K562 (cell line): ENCODE measurements around the gene FTL. TPM values are rescaled to one million over a fixed set of nuclear protein-coding genes. Genes with fewer than 3 reads are reported as not detected.

Experiments
- ATF7 ChIP-seq: fragments of 450-650 bp; IDR thresholded peaks from 2 replicates; pipeline ENCODE4 v1.7.1; 2014; ENCODE audit warnings: mild to moderate bottlenecking, moderate library complexity
- CSDE1 ChIP-seq, 2 experiments: fragments of 450-650 bp; IDR thresholded peaks; 2 replicates each; pipeline ENCODE4 v1.6.1; 2016; ENCODE audit warnings: mild to moderate bottlenecking in 1 of 2
- GATAD2A ChIP-seq: fragments of 450-650 bp; IDR thresholded peaks from 2 replicates; pipeline ENCODE4 v1.6.1; 2017
- GTF2F1 ChIP-seq: IDR thresholded peaks from 2 replicates; pipeline ENCODE4 v1.6.1; 2011; ENCODE audit warnings: low read depth, low read length, improper control_type of control experiment
- HDAC1 ChIP-seq, 2 experiments: fragments of 450-650 bp; IDR thresholded peaks; 2 replicates each; pipeline ENCODE4 v1.6.1; 2016 to 2017; ENCODE audit warnings: inconsistent platforms in 1 of 2, mild to moderate bottlenecking in 1 of 2, moderate library complexity in 1 of 2
- KLF6 ChIP-seq: fragments of 250-450 bp; sonication (Bioruptor Pico); IDR thresholded peaks from 2 replicates; pipeline ENCODE4 v1.4.0; 2020; ENCODE audit warnings: mild to moderate bottlenecking, moderate library complexity, borderline replicate concordance
- ZC3H4 ChIP-seq: sonication (generic); formaldehyde crosslinking; IDR thresholded peaks from 2 replicates; pipeline ENCODE4 v1.9.0; 2021; ENCODE audit warnings: missing genetic modification reagents, borderline replicate concordance
- ZEB2 ChIP-seq: fragments of 450-650 bp; IDR thresholded peaks from 2 replicates; pipeline ENCODE4 v1.6.1; 2016
- polyA plus RNA-seq, 8 experiments: library from polyadenylated mRNA; depleted of rRNA in 4 of 8; stranded (reverse) in 5 of 8; unstranded in 3 of 8; fragments of >200 nt; fragmentation: Nextera tagmentation in 2 of 8; fragmentation: Illumina TruSeq in 1 of 8; extraction: Ambion mirVana in 2 of 8; extraction: Trizol in 1 of 8; gene quantifications; 2 replicates each; pipeline versions ENCODE4 v1.2.1 to v1.2.3, GENCODE V29; 2011 to 2014; ENCODE audit warnings: inconsistent platforms in 1 of 8, missing spikeins in 1 of 8
- total RNA-seq, 7 experiments: library from RNA; depleted of rRNA in 6 of 7; stranded (reverse); fragments of >200 nt in 6 of 7; fragmentation: Illumina TruSeq in 2 of 7; extraction: Trizol in 2 of 7; gene quantifications; 2 replicates each; pipeline versions ENCODE4 v1.2.1 to v1.2.3, GENCODE V29; 2011 to 2021; ENCODE audit warnings: low replicate concordance in 1 of 7
- TF ChIP-seq, protein P1 (sequence below), 2 experiments: fragments of 450-650 bp; formaldehyde crosslinking in 1 of 2; IDR thresholded peaks; 2 replicates each; pipeline versions ENCODE4 v1.4.0 to v1.6.1; 2014 to 2020; ENCODE audit warnings: mild to moderate bottlenecking in 2 of 2, borderline replicate concordance in 1 of 2, low read depth in 1 of 2
- TF ChIP-seq, protein P2 (sequence below), 2 experiments: fragments of 450-650 bp in 1 of 2; IDR thresholded peaks; 2 replicates each; pipeline ENCODE4 v1.6.1; 2011 to 2017; ENCODE audit warnings: low read depth in 2 of 2, antibody characterized with exemption in 1 of 2, borderline replicate concordance in 1 of 2, low read length in 1 of 2, mild to moderate bottlenecking in 1 of 2, mixed read lengths in 1 of 2; ENCODE audit not compliant: control insufficient read depth in 1 of 2
- TF ChIP-seq, protein P3 (sequence below), 3 experiments: fragments of 200-800 bp in 1 of 3; sonication (Bioruptor generic) in 1 of 3; sonication (generic) in 1 of 3; formaldehyde crosslinking in 1 of 3; IDR thresholded peaks; 2 replicates each; pipeline versions ENCODE4 v1.6.1 to v1.8.0; 2016 to 2022; ENCODE audit warnings: mild to moderate bottlenecking in 2 of 3, missing compliant biosample characterization in 2 of 3, missing genetic modification characterization in 2 of 3, missing genetic modification reagents in 1 of 3

Gene FTL
- total and polyA plus RNA-seq, 9 of the 15 experiments (the other 6 are each of a cell fraction or from before 2014, with no cell fraction given): 1,231 to 27,415 (median 3,965) TPM

DNA sequence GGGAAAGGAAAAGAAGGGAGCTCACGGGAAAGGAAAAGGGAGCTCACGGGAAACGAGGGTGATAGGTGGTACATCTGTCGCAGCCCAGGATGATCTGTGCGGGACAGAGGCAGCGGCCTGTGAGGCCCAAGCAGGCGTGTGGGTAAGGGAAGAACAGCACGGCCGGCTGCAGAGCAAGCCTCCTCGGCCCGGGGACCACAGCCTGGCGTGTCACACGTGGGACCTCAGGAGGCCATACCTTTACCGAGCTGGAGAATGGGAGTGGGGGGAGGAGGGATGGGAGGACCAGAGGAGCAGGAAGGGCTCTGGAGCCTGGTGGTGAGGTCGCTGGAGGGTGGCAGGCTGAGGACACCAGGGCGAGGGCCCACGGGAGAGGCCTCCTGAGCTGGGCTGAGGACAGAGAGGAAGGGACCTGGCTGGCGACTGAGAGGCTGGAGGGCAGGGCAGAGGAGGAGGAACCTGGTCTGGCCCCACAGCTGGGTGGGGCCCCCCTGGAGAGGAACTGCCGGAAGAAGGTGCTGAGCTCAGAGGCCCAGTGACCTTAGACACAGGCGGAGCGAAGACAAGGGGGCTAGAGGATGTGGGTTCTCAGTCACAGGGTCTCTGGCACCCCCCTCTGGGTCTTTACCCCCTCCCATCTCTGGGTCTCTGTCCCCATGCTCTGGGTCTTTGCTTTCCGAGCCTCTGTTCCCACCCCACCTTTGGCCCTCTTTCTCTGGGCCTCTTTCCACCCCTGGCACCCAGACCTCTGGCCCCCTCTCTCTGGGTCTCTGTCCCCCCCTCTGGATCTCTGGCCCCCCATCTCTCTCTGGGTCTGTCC is 2.9 kb upstream of the FTL start (continued):
- TF ChIP-seq, protein P1, sequence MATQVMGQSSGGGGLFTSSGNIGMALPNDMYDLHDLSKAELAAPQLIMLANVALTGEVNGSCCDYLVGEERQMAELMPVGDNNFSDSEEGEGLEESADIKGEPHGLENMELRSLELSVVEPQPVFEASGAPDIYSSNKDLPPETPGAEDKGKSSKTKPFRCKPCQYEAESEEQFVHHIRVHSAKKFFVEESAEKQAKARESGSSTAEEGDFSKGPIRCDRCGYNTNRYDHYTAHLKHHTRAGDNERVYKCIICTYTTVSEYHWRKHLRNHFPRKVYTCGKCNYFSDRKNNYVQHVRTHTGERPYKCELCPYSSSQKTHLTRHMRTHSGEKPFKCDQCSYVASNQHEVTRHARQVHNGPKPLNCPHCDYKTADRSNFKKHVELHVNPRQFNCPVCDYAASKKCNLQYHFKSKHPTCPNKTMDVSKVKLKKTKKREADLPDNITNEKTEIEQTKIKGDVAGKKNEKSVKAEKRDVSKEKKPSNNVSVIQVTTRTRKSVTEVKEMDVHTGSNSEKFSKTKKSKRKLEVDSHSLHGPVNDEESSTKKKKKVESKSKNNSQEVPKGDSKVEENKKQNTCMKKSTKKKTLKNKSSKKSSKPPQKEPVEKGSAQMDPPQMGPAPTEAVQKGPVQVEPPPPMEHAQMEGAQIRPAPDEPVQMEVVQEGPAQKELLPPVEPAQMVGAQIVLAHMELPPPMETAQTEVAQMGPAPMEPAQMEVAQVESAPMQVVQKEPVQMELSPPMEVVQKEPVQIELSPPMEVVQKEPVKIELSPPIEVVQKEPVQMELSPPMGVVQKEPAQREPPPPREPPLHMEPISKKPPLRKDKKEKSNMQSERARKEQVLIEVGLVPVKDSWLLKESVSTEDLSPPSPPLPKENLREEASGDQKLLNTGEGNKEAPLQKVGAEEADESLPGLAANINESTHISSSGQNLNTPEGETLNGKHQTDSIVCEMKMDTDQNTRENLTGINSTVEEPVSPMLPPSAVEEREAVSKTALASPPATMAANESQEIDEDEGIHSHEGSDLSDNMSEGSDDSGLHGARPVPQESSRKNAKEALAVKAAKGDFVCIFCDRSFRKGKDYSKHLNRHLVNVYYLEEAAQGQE (IDR thresholded peaks at IDR 0.05; ENCODE audit: borderline replicate concordance): peak; percentile 8; the same call in 1 of the 2 replicates
- TF ChIP-seq, protein P1 (CRISPR knock-in tag; IDR thresholded peaks at IDR 0.05; ENCODE audit: low read depth): no peak; the same call in none of the 2 replicates
- TF ChIP-seq, protein P2, sequence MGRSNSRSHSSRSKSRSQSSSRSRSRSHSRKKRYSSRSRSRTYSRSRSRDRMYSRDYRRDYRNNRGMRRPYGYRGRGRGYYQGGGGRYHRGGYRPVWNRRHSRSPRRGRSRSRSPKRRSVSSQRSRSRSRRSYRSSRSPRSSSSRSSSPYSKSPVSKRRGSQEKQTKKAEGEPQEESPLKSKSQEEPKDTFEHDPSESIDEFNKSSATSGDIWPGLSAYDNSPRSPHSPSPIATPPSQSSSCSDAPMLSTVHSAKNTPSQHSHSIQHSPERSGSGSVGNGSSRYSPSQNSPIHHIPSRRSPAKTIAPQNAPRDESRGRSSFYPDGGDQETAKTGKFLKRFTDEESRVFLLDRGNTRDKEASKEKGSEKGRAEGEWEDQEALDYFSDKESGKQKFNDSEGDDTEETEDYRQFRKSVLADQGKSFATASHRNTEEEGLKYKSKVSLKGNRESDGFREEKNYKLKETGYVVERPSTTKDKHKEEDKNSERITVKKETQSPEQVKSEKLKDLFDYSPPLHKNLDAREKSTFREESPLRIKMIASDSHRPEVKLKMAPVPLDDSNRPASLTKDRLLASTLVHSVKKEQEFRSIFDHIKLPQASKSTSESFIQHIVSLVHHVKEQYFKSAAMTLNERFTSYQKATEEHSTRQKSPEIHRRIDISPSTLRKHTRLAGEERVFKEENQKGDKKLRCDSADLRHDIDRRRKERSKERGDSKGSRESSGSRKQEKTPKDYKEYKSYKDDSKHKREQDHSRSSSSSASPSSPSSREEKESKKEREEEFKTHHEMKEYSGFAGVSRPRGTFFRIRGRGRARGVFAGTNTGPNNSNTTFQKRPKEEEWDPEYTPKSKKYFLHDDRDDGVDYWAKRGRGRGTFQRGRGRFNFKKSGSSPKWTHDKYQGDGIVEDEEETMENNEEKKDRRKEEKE (IDR thresholded peaks at IDR 0.05; ENCODE audit: borderline replicate concordance in 1 of 2, control insufficient read depth in 1 of 2, low read depth in 2 of 2, low read length in 1 of 2): no peak
- peak in 1 of 2 experiments; percentile 74; a peak in 2 of 4 replicates for TF ChIP-seq HDAC1 (IDR thresholded peaks at IDR 0.05)
- 0 out of 2 replicates have a peak, but pooled peaks have one; percentile 23 for TF ChIP-seq GATAD2A
- TF ChIP-seq KLF6 (CRISPR knock-in tag): peak; percentile 29; the same call in 1 of the 2 replicates
- no peak for TF ChIP-seq ZC3H4 (CRISPR knock-in tag)
- TF ChIP-seq, protein P3, sequence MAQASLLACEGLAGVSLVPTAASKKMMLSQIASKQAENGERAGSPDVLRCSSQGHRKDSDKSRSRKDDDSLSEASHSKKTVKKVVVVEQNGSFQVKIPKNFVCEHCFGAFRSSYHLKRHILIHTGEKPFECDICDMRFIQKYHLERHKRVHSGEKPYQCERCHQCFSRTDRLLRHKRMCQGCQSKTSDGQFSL (CRISPR knock-in tag; IDR thresholded peaks at IDR 0.05): peak; percentile 69; the same call in 1 of the 2 replicates
- TF ChIP-seq, protein P3 (tag; IDR thresholded peaks at IDR 0.05): no peak; a peak in 1 of 4 replicates
- TF ChIP-seq CSDE1 (IDR thresholded peaks at IDR 0.05): no peak
- TF ChIP-seq ZEB2: peak; percentile 59
- peak; percentile 62; the same call in 1 of the 2 replicates for TF ChIP-seq GTF2F1
- TF ChIP-seq ATF7: peak; percentile 73
